CD4-positive, alpha-beta T cell treated with Interleukin-4 for 4 hours (primary cell): ENCODE measurements around the gene EBLN1.
"Not testable (repeated sequence)": the region's sequence is repeated elsewhere in the genome, so short reads cannot be mapped to it uniquely, and the experiment has no call there.

Source experiments
- DNase-seq: peaks from one replicate; pipeline ENCODE4 v3.0.0-alpha.2; 2020

Gene EBLN1

DNA sequence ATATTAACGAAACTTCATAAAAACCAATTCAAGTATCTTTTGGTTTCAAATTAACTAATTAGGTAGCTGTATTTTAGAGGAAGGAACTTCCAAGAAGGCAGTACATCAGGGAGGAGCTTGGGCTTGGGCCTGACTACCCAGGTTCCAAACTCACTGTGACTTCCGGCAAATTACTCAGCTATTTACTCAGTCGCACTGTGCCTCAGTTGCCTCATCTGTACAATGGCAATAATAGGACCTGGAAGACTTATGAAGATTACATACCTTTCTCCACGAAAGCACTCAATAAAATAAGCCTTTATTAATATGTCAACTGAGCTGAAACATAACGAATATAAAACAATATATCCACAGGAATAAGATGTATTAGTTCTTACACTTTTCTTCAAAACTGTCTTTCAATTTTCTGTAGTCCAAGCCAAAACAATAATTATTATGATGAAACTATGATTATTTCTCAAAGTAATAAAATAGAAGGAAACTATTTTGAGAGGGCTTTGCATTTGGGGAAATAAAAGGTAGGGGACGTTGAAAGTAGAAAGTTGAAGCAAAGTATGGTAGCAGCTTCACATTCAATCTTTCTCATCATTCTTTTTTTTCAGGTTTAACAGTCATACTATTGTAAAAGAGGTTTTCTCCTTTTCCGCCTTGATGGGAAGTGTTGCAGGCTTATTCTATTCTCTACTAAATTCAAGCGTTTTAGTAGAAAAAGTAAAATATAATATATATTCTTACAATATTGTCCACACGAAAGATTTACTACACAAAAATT is 10.5 kb upstream of the EBLN1 start:
- no peak for DNase-seq

DNA sequence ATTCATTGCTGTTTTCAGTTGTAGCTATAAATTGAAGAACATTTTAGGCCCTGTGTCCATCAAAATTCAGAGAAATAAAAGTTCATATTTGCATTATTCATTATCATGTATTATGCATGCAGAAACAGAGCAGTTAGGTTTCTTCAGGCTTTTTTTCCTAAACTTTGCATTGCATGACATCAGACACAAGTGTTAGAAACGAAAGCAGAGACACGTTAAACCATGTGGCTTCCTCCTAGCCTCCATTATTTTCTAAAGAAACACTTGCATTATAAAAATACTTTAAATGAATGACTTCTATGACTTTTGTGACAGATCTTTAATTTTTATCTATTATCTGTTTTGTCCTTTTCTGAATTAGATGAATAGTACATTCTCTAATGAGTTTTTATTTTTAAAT is 8.8 kb upstream of the EBLN1 start:
- no peak for DNase-seq

DNA sequence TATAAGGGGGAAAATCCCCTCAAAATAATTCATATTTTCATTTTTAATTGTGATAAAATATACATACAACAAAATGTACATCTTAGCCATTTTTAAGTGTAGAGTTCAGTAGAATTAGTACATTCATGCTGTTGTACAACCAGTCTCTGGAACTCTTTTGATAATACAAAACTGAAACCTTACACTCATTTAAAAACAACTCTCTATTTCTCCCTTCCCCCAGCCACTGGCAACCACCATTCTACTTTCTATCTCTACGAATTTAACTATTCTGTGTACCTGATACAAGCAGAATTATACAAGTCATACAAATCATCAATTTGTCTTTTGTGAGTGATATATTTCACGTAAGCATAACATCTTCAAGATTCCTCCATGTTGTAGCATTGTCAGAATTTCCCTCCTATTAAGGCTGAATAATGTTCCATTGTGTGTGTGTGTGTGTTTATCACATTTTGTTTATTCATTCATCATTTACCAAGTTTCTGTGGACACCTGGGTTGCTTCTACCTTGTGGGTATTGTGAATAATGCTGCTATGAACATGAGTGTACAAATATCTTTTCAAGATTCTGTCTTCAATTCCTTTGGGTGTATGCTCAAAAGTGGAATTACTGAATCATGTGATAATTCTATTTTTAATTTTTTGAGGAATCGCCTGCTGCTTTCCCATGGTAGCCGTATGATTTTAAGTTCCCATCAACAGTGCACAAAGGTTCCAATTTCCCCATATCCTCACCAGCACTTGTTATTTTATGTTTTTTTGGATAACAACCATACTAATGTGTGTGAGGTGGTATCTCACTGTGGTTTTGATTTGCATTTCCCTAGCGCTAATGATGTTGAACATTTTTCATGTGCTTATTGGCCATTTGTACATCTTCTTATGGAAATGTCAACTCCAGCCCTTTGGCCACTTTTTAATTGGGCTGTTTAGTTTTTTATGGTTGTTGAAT is 4.7 kb upstream of the EBLN1 start:
- DNase-seq, result no peak

DNA sequence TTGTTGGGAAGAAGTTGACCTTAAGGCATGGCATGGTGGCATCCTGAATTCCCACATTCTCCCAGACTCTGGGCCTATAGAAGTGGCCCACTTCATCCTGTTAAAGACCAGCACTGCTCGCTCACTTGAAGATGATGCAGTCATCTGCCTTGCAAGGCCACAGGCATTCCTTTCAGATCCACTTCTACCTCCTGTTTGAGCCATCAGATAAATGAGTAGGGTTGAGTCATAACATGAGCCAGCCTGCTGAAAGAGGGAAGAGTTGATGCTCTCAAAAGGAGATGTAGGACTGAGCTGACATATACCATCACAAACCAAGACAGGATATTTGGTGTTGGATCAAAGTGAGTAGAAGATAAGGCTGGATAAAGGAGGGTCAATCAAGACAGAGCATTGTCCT is 1.5 kb upstream of the EBLN1 start:
- DNase-seq, result no peak

DNA sequence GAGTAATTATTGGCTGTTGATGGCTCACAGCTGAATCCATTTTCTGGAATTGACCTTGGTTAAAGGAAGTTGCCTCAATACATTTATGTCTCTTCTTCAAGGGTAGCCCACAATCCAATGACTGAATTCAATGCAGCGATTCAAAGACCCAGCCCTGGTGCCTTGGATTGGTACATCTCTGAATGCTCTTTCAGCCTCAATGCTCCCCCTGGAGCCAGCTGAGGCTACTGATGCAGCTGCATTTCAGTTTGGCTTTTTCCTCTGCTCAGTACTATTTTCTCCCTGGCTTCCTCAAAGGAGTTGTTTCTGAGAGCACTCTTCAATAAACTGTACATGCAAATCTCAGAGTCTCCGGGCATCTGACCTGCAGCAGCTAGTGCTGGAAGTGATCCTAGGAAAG is 633 bp upstream of the EBLN1 start:
- DNase-seq, result no peak

DNA sequence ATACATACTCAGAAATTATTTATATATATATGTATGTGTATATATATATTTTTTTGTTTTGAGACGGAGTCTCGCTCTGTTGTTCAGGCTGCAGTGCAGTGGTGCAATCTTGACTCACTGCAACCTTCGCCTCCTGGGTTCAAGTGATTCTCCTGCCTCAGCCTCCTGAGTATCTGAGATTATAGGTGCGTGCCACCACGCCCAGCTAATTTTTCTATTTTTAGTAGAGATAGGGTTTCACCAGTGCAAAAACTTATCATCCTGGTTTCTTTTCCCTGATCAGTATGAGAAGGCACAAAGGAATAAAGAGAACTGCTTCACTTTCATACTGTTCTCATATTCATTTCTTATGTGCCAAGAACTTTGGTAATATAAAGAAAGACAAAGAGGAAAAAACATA is 731 bp downstream of the EBLN1 start:
- DNase-seq, result not testable (repeated sequence)

DNA sequence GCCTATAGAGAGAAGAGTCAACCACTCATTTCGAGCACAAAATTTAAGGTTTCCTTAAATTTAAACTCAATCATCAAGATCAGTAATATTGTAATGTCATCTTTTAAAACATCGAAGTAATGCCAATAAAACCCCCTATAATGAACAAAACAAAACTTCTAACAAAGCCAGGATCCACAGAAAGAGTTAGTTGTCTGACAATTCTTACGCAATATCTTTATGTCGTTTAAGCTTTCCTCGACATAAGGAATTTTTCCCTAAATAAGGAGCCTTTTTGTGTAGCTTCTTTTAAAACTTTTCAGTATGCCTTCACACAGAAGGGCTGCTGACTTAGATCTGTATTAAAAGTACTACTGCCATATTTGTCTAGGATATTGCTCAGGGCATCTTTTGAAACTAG is 7.5 kb downstream of the EBLN1 start:
- no peak for DNase-seq

DNA sequence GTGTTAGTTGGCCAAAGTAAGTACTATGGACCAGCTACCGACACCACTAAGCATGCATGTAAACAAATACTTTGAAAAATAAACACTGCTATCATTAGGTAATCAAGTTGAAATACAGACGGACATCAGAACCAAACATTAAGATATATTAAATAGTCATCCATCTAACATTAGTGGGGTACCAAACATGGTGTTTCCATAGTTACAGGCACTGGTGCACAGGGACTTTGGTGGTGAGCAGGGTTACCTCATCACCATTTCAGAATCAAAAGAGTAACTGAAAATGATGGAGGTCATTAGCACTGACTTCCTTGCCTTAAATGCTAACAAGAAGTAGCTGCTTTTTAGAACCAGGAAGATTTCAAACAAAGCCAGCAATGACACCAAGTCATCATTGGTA is 23.9 kb downstream of the EBLN1 start:
- no peak for DNase-seq

DNA sequence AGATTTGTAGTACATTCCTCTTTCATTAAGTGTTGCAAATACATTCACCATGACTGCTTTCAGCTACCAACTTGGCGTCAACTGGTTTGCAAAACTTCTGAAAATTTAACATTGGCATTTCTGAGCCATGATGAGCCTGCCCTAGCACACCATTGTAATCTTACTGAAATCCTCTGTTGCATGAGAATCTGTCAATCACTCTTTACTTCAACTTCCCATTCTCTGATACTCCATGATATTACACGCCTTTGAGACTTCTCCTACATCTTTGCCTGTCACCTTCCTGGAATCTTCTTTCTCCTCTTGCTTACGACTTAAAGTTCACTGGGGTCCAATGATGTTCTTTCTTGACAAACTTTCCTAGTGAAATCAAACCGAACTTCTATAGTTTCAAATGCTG is 32.2 kb downstream of the EBLN1 start:
- no peak for DNase-seq

DNA sequence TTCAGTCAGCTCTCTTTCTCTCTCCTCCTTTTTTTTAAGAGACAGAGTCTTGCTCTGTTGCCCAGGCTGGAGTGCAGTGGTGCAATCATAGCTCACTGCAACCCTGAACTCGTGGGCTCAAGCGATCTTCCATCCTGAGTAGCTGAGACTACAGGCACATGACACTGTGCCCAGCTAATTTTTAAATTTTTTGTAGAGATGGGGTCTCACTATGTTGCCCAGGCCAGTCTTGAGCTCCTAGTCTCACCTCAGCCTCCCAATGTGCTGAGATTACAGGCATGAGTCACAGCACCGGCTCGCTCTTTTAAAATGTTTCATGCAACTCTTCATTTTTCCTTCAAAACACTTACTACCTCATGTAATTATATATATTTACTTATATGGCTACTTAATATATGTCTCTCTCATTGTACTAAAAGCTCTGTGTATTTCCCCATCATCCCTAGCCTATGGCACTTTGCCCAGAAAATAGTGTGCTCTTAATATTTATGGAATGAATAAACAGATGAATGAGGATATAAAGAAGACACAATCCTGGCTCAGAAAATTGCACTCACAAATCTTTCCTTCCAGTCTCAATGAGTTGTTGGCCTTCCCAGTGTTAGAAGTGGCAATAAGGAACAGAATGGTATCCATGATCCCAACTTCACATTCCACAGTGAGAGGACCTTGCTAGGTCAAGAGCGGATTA is 33.9 kb downstream of the EBLN1 start:
- no peak for DNase-seq

DNA sequence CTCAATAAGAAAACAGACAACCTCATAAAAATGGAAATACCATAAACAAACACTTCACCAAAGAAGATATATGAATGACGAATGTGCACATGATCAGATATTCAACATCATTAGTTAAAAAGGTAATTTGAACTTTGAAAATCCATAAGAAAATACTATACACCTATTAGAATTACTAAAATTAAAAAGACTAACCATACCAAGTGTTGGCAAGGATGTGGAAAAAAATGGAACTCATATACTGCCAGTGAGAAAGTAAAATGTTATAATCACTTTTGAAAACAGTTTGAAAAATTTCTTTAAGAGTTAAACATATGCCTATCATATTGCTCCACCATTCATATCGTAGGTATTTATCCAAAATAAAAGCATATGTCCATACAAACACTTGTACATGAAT is 37.1 kb downstream of the EBLN1 start:
- no peak for DNase-seq

DNA sequence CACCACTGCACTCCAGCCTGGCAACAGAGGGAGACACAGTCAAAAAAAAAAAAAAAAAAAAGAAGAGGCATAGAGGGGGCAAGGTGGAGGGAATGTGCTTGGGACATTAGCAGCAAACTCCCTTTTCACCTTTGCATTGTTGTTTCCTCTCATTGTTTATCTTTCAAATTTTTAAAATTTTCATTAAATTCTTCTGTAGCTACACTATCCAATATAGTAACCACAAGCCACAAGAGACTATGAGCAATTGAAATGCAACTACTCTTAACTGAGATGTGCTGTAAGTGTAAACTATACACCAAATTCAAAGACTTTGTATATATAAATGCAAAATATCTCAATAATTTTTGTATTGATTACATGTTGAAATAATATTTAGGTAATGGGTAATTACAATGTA is 43.4 kb downstream of the EBLN1 start:
- no peak for DNase-seq

DNA sequence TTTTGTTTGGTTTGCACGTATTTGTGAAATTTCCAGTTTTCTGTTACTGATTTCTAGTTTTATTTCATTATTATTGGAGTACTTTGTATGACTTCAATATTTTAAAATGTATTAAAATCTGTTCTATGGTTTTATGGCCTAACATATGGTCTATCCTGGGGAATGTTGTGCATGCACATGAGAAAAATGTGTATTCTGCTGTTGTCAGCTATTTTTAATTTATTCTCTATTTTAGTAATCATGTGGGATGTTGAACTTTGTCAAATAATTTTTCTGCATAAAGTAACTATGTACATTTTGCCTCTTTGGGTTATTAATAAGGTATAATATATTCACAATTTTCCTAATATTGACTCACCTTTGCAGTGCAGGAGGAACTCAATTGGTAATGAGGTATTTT is 46.7 kb downstream of the EBLN1 start:
- no peak for DNase-seq

DNA sequence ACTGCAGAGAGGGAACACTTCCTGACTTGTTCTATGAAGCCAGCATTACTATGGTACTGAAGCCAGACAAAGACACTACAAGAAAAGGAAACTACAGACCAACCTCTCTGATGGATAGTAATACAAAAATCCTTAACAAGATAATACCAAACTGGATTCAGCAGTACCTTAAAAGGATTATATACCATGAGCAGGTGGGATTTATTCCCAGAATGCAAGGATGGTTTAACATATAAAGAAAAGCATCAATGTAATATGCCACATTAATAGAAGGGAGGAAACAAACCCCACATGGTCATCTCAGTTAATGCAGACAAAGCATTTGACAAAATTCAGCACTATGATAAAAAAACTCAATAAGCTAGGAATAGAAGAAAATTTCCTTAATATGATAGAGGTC is 47.2 kb downstream of the EBLN1 start:
- no peak for DNase-seq

DNA sequence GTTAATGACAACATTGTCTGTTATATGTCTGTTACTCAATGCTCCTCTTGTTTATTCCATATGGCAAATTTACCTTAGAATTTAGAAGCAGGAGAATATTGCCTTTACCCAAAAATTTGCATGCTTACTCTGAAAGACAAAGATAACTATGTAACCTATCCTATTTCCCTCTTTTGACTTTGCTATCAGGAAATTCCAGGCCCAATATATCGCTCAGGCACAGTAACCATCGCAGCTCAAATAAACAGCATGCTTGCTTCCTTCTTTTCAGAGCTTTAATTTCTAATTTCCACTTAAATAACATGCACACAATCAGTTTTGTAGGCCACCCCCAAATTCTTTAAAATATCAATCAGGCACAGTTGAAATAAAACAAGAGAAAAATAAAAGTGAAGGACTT is 57.8 kb downstream of the EBLN1 start:
- no peak for DNase-seq

DNA sequence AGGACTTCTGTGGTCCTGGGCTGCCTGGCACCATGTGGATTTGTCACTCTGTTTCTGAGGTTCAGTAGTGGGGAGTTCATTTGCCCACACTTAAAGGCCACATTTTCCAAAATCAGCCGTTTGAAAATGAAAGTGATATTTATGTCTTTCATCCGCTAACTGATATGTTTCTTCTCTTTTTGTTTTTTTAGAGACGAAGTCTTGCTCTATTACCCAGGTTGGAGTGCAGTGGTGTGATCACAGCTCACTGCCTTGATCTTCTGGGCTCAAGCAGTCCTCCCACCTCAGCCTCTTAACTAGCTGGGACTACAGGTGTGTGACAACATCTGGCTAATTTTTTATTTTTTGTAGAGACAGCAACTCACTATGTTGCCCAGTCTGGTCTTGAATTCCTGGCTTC is 58.6 kb downstream of the EBLN1 start:
- no peak for DNase-seq
